HG03457 (cell line): ENCODE results near the gene ADGB.

ENCODE experiments used
- ATAC-seq: cut with Tn5 transposase; IDR thresholded peaks from one replicate; pipeline ENCODE4 v1.9.1; 2021; ENCODE audit warnings: moderate number of reproducible peaks; ENCODE audit not compliant: unreplicated experiment

The ADGB gene

GRCh38 chr6:146859795-146860495 lies 261.2 kb downstream of the ADGB start:
- no peak for ATAC-seq

GRCh38 chr6:146860583-146860982 lies 261.8 kb downstream of the ADGB start:
- no peak for ATAC-seq

GRCh38 chr6:146861029-146861563 lies 262.3 kb downstream of the ADGB start:
- no peak for ATAC-seq

- no peak for ATAC-seq
Measured at GRCh38 chr6:146861716-146862115, 262.9 kb downstream of the ADGB start.

- no peak for ATAC-seq
Measured at GRCh38 chr6:146862508-146862919, 263.7 kb downstream of the ADGB start.

- no peak for ATAC-seq
Measured at GRCh38 chr6:146864300-146864699, 265.5 kb downstream of the ADGB start.

GRCh38 chr6:146864885-146865284 lies 266.1 kb downstream of the ADGB start:
- ATAC-seq, result no peak
